ENCODE data around the gene WDR43. TPM values are rescaled to one million over a fixed set of nuclear protein-coding genes. Genes with fewer than 3 reads are reported as not detected.

Gene WDR43
- total RNA-seq, 6 donors from 2014 or later: 20.4 to 54.7 (median 33.7) TPM

GRCh38 chr2:28948160-28948559, 53.7 kb downstream of the WDR43 start:
- Histone ChIP-seq H3K4me1 (peaks cover 7 to 16% (median 13%) of the 10 kb centered on the region in 4 donors), H3K36me3 (peaks cover 15 to 64% (median 23%) of the 10 kb centered on the region in 4 donors), H3K4me3 (no peak overlapping the region), H3K27me3 (no peaks in the 10 kb centered on the region), H3K9me3 (no peaks in the 10 kb centered on the region), H3K27ac (no peak overlapping the region)
- no peak for TF ChIP-seq POLR2A (IDR thresholded peaks at IDR 0.05)
- TF ChIP-seq POLR2AphosphoS5 (IDR thresholded peaks at IDR 0.05): no peak
- TF ChIP-seq CTCF (IDR thresholded peaks at IDR 0.05): no peak
- no peak for TF ChIP-seq EP300 (IDR thresholded peaks at IDR 0.05)
- WGBS, 2 donors: 98% methylated on average over 2 of the region's 2 CpGs
- no peak for ATAC-seq (ENCODE audit: low FRiP score in 2 of 2)
- no peak for DNase-seq

GRCh38 chr2:28949190-28949589, 54.7 kb downstream of the WDR43 start:
- Histone ChIP-seq H3K27me3 (no peaks in the 10 kb centered on the region), H3K27ac (no peak overlapping the region), H3K9me3 (no peaks in the 10 kb centered on the region), H3K4me1 (peaks cover 7 to 16% (median 13%) of the 10 kb centered on the region in 4 donors), H3K4me3 (no peak overlapping the region), H3K36me3 (peaks cover 10 to 54% (median 18%) of the 10 kb centered on the region in 4 donors)
- DNase-seq: no peak
- ATAC-seq (ENCODE audit: low FRiP score in 2 of 2): no peak
- 95 to 100% methylated on average over 1 of the region's 1 CpG for WGBS, 2 donors
- TF ChIP-seq POLR2AphosphoS5 (IDR thresholded peaks at IDR 0.05): no peak
- TF ChIP-seq POLR2A (IDR thresholded peaks at IDR 0.05): no peak
- no peak for TF ChIP-seq EP300 (IDR thresholded peaks at IDR 0.05)
- TF ChIP-seq CTCF (IDR thresholded peaks at IDR 0.05): no peak

GRCh38 chr2:28949617-28950305, 55.3 kb downstream of the WDR43 start:
- DNase-seq (no peak), ATAC-seq (ENCODE audit: low FRiP score in 2 of 2) (no peak)
- TF ChIP-seq EP300 (IDR thresholded peaks at IDR 0.05): no peak
- no peak for TF ChIP-seq POLR2AphosphoS5 (IDR thresholded peaks at IDR 0.05)
- no peak for TF ChIP-seq CTCF (IDR thresholded peaks at IDR 0.05)
- no peak for TF ChIP-seq POLR2A (IDR thresholded peaks at IDR 0.05)
- H3K27ac ChIP-seq: no peak overlapping the region
- H3K4me3 ChIP-seq: no peak overlapping the region
- WGBS, 2 donors: 87% methylated on average over 11 of the region's 11 CpGs
- H3K4me1 ChIP-seq: peaks cover 7 to 16% (median 13%) of the 10 kb centered on the region in 4 donors
- no peaks in the 10 kb centered on the region for H3K9me3 ChIP-seq
- no peaks in the 10 kb centered on the region for H3K27me3 ChIP-seq
- peaks cover 7 to 48% (median 17%) of the 10 kb centered on the region in 4 donors for H3K36me3 ChIP-seq

GRCh38 chr2:28950941-28951630, 56.6 kb downstream of the WDR43 start:
- H3K4me3 ChIP-seq: no peak overlapping the region
- TF ChIP-seq POLR2AphosphoS5 (IDR thresholded peaks at IDR 0.05) (no peak), EP300 (IDR thresholded peaks at IDR 0.05) (no peak), CTCF (IDR thresholded peaks at IDR 0.05) (no peak), POLR2A (IDR thresholded peaks at IDR 0.05) (no peak)
- peak overlapping the region in 3 of 4 donors; percentile 68 to 78 (median 73) for H3K27ac ChIP-seq
- peaks cover 7 to 16% (median 13%) of the 10 kb centered on the region in 4 donors for H3K4me1 ChIP-seq
- no peaks in the 10 kb centered on the region for H3K27me3 ChIP-seq
- H3K9me3 ChIP-seq: no peaks in the 10 kb centered on the region
- DNase-seq: no peak
- no peak for ATAC-seq (ENCODE audit: low FRiP score in 2 of 2)
- peaks cover 7 to 35% (median 11%) of the 10 kb centered on the region in 4 donors for H3K36me3 ChIP-seq
- WGBS, 2 donors: 96 to 98% methylated on average over 12 of the region's 12 CpGs
